ENCODE data around the gene RANBP1.

RANBP1 gene

DNA sequence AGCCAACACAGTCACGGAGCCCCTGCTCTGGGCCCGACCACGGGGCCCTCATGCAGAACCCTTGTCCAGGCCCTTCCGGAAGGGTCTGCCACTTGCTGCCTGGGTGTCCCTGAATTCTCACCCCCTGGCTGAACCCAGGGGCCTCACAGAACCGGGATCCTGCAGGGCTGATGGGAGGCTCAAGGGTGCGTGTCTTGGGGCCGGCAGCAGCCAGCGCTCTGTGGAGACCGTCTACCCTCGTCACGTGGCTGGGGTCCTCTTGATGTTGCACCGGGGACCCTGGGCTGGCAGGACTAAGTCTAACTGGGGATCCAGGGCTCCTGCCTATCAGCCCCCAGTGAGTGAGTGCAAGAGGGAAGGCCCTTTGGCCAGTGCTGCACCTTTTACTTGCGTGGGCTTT, 54.3 kb downstream of the RANBP1 start:
- no peaks in the 10 kb centered on the region for H3K79me2 ChIP-seq (ENCODE audit: insufficient read depth, low read length)
- H3K9ac ChIP-seq (ENCODE audit: low read depth, low read length) = no peak overlapping the region
- no peaks in the 10 kb centered on the region for H3K9me3 ChIP-seq (ENCODE audit: insufficient read depth, low read length, severe bottlenecking)
- DNase-seq = no peak
- no peak overlapping the region for H3K4me3 ChIP-seq (ENCODE audit: low read depth in 1 of 2, low read length in 2 of 2)
- TF ChIP-seq, protein P1, sequence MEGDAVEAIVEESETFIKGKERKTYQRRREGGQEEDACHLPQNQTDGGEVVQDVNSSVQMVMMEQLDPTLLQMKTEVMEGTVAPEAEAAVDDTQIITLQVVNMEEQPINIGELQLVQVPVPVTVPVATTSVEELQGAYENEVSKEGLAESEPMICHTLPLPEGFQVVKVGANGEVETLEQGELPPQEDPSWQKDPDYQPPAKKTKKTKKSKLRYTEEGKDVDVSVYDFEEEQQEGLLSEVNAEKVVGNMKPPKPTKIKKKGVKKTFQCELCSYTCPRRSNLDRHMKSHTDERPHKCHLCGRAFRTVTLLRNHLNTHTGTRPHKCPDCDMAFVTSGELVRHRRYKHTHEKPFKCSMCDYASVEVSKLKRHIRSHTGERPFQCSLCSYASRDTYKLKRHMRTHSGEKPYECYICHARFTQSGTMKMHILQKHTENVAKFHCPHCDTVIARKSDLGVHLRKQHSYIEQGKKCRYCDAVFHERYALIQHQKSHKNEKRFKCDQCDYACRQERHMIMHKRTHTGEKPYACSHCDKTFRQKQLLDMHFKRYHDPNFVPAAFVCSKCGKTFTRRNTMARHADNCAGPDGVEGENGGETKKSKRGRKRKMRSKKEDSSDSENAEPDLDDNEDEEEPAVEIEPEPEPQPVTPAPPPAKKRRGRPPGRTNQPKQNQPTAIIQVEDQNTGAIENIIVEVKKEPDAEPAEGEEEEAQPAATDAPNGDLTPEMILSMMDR (IDR thresholded peaks at IDR 0.05; ENCODE audit: borderline replicate concordance, extremely low read depth, low read length, poor library complexity, severe bottlenecking) = no peak
- TF ChIP-seq EZH2 (IDR thresholded peaks at IDR 0.05; ENCODE audit: borderline replicate concordance, low read depth, low read length, severe bottlenecking) = no peak
- H3K27me3 ChIP-seq (ENCODE audit: insufficient read depth, low read length, poor library complexity) = no peaks in the 10 kb centered on the region
- no peak overlapping the region for H3K27ac ChIP-seq (ENCODE audit: low read length)
- no peak overlapping the region for H2AFZ ChIP-seq (ENCODE audit: low read depth, low read length)
- H3K4me2 ChIP-seq (ENCODE audit: insufficient read depth, low read length) = no peak overlapping the region
- no peak for ATAC-seq (ENCODE audit: insufficient read depth, low read depth)
- H4K20me1 ChIP-seq (ENCODE audit: insufficient read depth, low read length) = 0 out of 2 replicates have a peak, but pooled peaks cover 4% of the 10 kb centered on the region
- H3K36me3 ChIP-seq (ENCODE audit: insufficient read depth, low read length) = no peaks in the 10 kb centered on the region
- H3K4me1 ChIP-seq (ENCODE audit: insufficient read depth, low read length) = no peaks in the 10 kb centered on the region

DNA sequence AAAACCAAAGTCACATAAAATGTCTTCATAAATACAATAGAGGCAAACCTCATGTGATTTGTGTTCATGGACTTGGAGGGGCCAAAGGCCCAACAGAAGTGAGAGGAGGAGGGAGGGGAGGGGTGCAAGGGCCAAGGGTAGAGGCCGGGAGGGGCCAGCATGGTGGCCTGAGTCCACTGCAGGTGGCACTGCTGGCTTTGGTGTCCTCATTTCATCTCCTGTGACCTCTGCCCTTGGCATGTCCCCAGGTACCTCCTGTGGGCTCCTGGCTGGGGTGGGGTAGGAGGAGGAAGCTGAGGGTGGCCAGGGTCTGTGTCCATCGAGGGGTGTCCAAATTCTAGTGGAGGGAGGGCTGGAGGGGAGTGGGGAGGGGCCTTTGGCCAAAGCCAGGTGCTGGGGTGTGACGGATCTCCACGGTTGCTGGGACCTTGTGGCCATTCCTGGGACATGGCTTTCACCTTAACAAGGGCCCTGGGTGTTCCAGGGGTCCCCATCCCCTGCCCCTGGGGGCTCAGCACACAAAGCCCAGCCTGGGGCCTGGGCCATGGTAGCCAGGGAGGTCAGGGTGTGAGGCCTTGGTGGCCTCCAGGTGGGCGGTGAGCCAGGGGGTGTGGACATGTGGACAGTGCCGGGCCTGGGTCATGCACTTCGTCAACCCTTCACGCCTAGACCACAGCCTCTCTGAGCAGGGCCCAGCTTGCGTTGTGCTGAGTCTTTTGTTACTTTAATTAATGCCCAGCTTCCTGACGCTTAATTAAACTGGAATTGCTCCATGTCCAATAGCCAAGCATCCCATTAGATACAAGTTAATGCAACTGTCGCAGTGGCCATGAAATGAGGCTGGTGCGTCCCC, 55.6 kb downstream of the RANBP1 start:
- TF ChIP-seq, protein P1 (IDR thresholded peaks at IDR 0.05; ENCODE audit: borderline replicate concordance, extremely low read depth, low read length, poor library complexity, severe bottlenecking) = no peak
- TF ChIP-seq EZH2 (IDR thresholded peaks at IDR 0.05; ENCODE audit: borderline replicate concordance, low read depth, low read length, severe bottlenecking) = no peak
- H3K4me3 ChIP-seq (ENCODE audit: low read depth in 1 of 2, low read length in 2 of 2) = no peak overlapping the region
- ATAC-seq (ENCODE audit: insufficient read depth, low read depth) (no peak), DNase-seq (no peak)
- no peak overlapping the region for H3K9ac ChIP-seq (ENCODE audit: low read depth, low read length)
- H3K4me1 ChIP-seq (ENCODE audit: insufficient read depth, low read length) = no peaks in the 10 kb centered on the region
- 0 out of 2 replicates have a peak, but pooled peaks cover 4% of the 10 kb centered on the region for H4K20me1 ChIP-seq (ENCODE audit: insufficient read depth, low read length)
- no peaks in the 10 kb centered on the region for H3K27me3 ChIP-seq (ENCODE audit: insufficient read depth, low read length, poor library complexity)
- no peak overlapping the region for H2AFZ ChIP-seq (ENCODE audit: low read depth, low read length)
- no peaks in the 10 kb centered on the region for H3K9me3 ChIP-seq (ENCODE audit: insufficient read depth, low read length, severe bottlenecking)
- no peak overlapping the region for H3K27ac ChIP-seq (ENCODE audit: low read length)
- H3K4me2 ChIP-seq (ENCODE audit: insufficient read depth, low read length) = no peak overlapping the region
- H3K79me2 ChIP-seq (ENCODE audit: insufficient read depth, low read length) = no peaks in the 10 kb centered on the region
- no peaks in the 10 kb centered on the region for H3K36me3 ChIP-seq (ENCODE audit: insufficient read depth, low read length)

DNA sequence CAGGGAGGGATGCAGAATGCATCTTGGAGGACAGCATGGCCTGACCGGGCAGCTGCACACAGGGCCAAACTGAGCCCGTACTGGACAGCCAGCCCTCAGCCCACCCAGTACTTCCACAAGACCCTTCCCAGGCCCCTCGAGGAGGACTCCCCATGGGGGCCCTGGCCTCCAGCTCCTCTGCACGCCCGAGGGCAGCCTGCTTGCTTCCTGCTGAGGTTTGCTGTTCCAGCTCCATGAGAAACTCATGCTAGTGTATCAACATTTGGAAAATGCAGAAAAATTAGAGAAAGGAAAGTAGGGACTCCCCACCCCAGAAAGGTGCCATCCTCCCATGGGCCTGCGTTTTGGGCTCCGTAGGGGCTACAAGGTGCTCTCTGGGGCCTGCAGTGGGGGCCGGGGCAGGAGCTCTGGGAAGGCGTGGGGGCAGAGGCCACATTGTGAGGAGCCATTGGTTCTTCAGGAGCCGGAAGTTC, 56.3 kb downstream of the RANBP1 start:
- Histone ChIP-seq H3K27ac (ENCODE audit: low read length) (no peak overlapping the region), H3K9ac (ENCODE audit: low read depth, low read length) (no peak overlapping the region), H3K36me3 (ENCODE audit: insufficient read depth, low read length) (no peaks in the 10 kb centered on the region), H3K9me3 (ENCODE audit: insufficient read depth, low read length, severe bottlenecking) (no peaks in the 10 kb centered on the region), H3K79me2 (ENCODE audit: insufficient read depth, low read length) (no peaks in the 10 kb centered on the region), H3K4me1 (ENCODE audit: insufficient read depth, low read length) (no peaks in the 10 kb centered on the region), H4K20me1 (ENCODE audit: insufficient read depth, low read length) (0 out of 2 replicates have a peak, but pooled peaks cover 4% of the 10 kb centered on the region), H2AFZ (ENCODE audit: low read depth, low read length) (no peak overlapping the region), H3K27me3 (ENCODE audit: insufficient read depth, low read length, poor library complexity) (no peaks in the 10 kb centered on the region), H3K4me3 (ENCODE audit: low read depth in 1 of 2, low read length in 2 of 2) (no peak overlapping the region), H3K4me2 (ENCODE audit: insufficient read depth, low read length) (no peak overlapping the region)
- ATAC-seq (ENCODE audit: insufficient read depth, low read depth) (no peak), DNase-seq (no peak)
- TF ChIP-seq EZH2 (IDR thresholded peaks at IDR 0.05; ENCODE audit: borderline replicate concordance, low read depth, low read length, severe bottlenecking) = no peak
- TF ChIP-seq, protein P1 (IDR thresholded peaks at IDR 0.05; ENCODE audit: borderline replicate concordance, extremely low read depth, low read length, poor library complexity, severe bottlenecking) = no peak
